Coronary artery (tissue), 2 donors: Measurements from ENCODE around the gene RPL6.
A peak's percentile ranks its signal among the peaks of the same experiment; 100 is the strongest.
"Not testable (repeated sequence)": the region's sequence is repeated elsewhere in the genome, so short reads cannot be mapped to it uniquely, and the experiment has no call there.

Source experiments
- DNase-seq: peaks from one replicate; pipeline ENCODE4 v3.0.0-alpha.2; 2017; ENCODE audit warnings: low spot score
- H3K27ac ChIP-seq, 2 donors: fragments of 200-600 bp; sonication (generic); one replicate each; pipeline ENCODE4 v1.5.1; 2016 to 2019
- H3K4me3 ChIP-seq: fragments of 200-600 bp; sonication (generic); 2 replicates; pipeline ENCODE4 v1.5.1; 2016; ENCODE audit warnings: mild to moderate bottlenecking, moderate library complexity
- CTCF ChIP-seq: fragments of 200-600 bp; sonication (generic); IDR thresholded peaks from one replicate; pipeline ENCODE4 v1.5.1; 2019; ENCODE audit warnings: antibody characterized with exemption

Gene RPL6

GRCh38 chr12:112406519-112407488, 2.6 kb downstream of the RPL6 start:
- H3K4me3 ChIP-seq = peak overlapping the region; percentile 88
- TF ChIP-seq CTCF = no peak
- no peak for DNase-seq
- no peak overlapping the region for H3K27ac ChIP-seq

GRCh38 chr12:112401903-112402498, 7.4 kb downstream of the RPL6 start:
- DNase-seq = no peak
- no peak overlapping the region for H3K4me3 ChIP-seq
- no peak for TF ChIP-seq CTCF
- H3K27ac ChIP-seq = no peak overlapping the region

GRCh38 chr12:112401054-112401453, 8.4 kb downstream of the RPL6 start:
- Histone ChIP-seq H3K27ac (no peak overlapping the region), H3K4me3 (no peak overlapping the region)
- no peak for DNase-seq
- TF ChIP-seq CTCF = no peak

GRCh38 chr12:112393328-112393727, 16.1 kb downstream of the RPL6 start:
- DNase-seq = no peak
- H3K27ac ChIP-seq = no peak overlapping the region
- TF ChIP-seq CTCF = no peak
- H3K4me3 ChIP-seq = no peak overlapping the region

GRCh38 chr12:112389922-112390654, 19.3 kb downstream of the RPL6 start:
- not testable (repeated sequence) for H3K27ac ChIP-seq, H3K4me3 ChIP-seq

GRCh38 chr12:112389228-112389627, 20.2 kb downstream of the RPL6 start:
- DNase-seq = no peak
- Histone ChIP-seq H3K4me3 (no peak overlapping the region), H3K27ac (no peak overlapping the region)
- TF ChIP-seq CTCF = no peak

More at GRCh38 chr12:112389922-112390654, 19.3 kb downstream of the RPL6 start:
- not testable (repeated sequence) for DNase-seq

GRCh38 chr12:112386726-112387125, 22.7 kb downstream of the RPL6 start:
- no peak overlapping the region for H3K4me3 ChIP-seq
- DNase-seq = no peak
- no peak for TF ChIP-seq CTCF
- H3K27ac ChIP-seq = peak overlapping the region in 1 of 2 donors; percentile 10
